ENCODE results near the gene HYAL3. TPM values are rescaled to one million over a fixed set of nuclear protein-coding genes. Genes with fewer than 3 reads are reported as not detected.

The HYAL3 gene
- total RNA-seq, 4 donors from 2014 or later = 2.4 to 8.8 (median 4.0) TPM

- peak overlapping the region; percentile 27 to 65 for H3K4me3 ChIP-seq
- TF ChIP-seq EP300 (IDR thresholded peaks at IDR 0.05) (no peak), POLR2A (IDR thresholded peaks at IDR 0.05) (no peak), CTCF (IDR thresholded peaks at IDR 0.05) (no peak), POLR2AphosphoS5 (IDR thresholded peaks at IDR 0.05) (no peak)
- peak overlapping the region; percentile 6 to 99 (median 92) for H3K27ac ChIP-seq
- WGBS, 2 donors (ENCODE audit: low coverage in 1 of 2) = 40 to 44% methylated on average over 1 to 5 of the region's 9 CpGs
- no peak for ATAC-seq
- H3K27me3 ChIP-seq = no peaks in the 10 kb centered on the region
- H3K36me3 ChIP-seq = no peaks in the 10 kb centered on the region
- H3K9me3 ChIP-seq = no peaks in the 10 kb centered on the region
- H3K4me1 ChIP-seq = peaks cover 0 to 70% (median 38%) of the 10 kb centered on the region in 3 donors
Measured at GRCh38 chr3:50340147-50340447, 40.9 kb upstream of the HYAL3 start.

GRCh38 chr3:50339485-50340146 is 40.4 kb upstream of the HYAL3 start:
- no peak for ATAC-seq
- 74 to 100% methylated on average over 4 to 6 of the region's 14 CpGs for WGBS, 2 donors (ENCODE audit: low coverage in 1 of 2)
- H3K36me3 ChIP-seq = peaks cover 0 to 3% of the 10 kb centered on the region in 2 donors
- TF ChIP-seq EP300 (IDR thresholded peaks at IDR 0.05) = no peak
- no peak for TF ChIP-seq POLR2AphosphoS5 (IDR thresholded peaks at IDR 0.05)
- no peak for TF ChIP-seq POLR2A (IDR thresholded peaks at IDR 0.05)
- no peak for TF ChIP-seq CTCF (IDR thresholded peaks at IDR 0.05)
- H3K4me3 ChIP-seq = peak overlapping the region in 1 of 2 donors; percentile 65
- H3K27ac ChIP-seq = peak overlapping the region in 3 of 4 donors; percentile 91 to 99 (median 94)
- H3K4me1 ChIP-seq = peaks cover 0 to 72% (median 43%) of the 10 kb centered on the region in 3 donors
- no peaks in the 10 kb centered on the region for H3K27me3 ChIP-seq
- no peaks in the 10 kb centered on the region for H3K9me3 ChIP-seq

GRCh38 chr3:50338965-50339364 is 39.8 kb upstream of the HYAL3 start:
- H3K27ac ChIP-seq = peak overlapping the region in 3 of 4 donors; percentile 94 to 99 (median 99)

GRCh38 chr3:50337175-50337861 is 38.1 kb upstream of the HYAL3 start:
- H3K4me1 ChIP-seq = peaks cover 0 to 95% (median 51%) of the 10 kb centered on the region in 3 donors
- H3K36me3 ChIP-seq = peaks cover 0 to 11% of the 10 kb centered on the region in 2 donors
- ATAC-seq = peak; percentile 91
- H3K4me3 ChIP-seq = peak overlapping the region; percentile 54 to 91
- peak; percentile 93 for TF ChIP-seq POLR2AphosphoS5 (IDR thresholded peaks at IDR 0.05)
- peak; percentile 66 to 73 for TF ChIP-seq POLR2A (IDR thresholded peaks at IDR 0.05)
- no peak for TF ChIP-seq EP300 (IDR thresholded peaks at IDR 0.05)
- TF ChIP-seq CTCF (IDR thresholded peaks at IDR 0.05) = no peak
- peak overlapping the region; percentile 81 to 99 (median 96) for H3K27ac ChIP-seq
- H3K27me3 ChIP-seq = no peaks in the 10 kb centered on the region
- no peaks in the 10 kb centered on the region for H3K9me3 ChIP-seq
- 0% methylated on average over 4 of the region's 79 CpGs; no CpG with 5 or more reads in 1 of the 2 donors for WGBS, 2 donors (ENCODE audit: low coverage in 1 of 2)

More at GRCh38 chr3:50338965-50339364, 39.8 kb upstream of the HYAL3 start:
- H3K27me3 ChIP-seq = no peaks in the 10 kb centered on the region
- H3K36me3 ChIP-seq = peaks cover 0 to 6% of the 10 kb centered on the region in 2 donors
- H3K4me1 ChIP-seq = peaks cover 0 to 78% (median 49%) of the 10 kb centered on the region in 3 donors
- 0 to 60% methylated on average over 1 to 5 of the region's 5 CpGs for WGBS, 2 donors (ENCODE audit: low coverage in 1 of 2)
- H3K9me3 ChIP-seq = no peaks in the 10 kb centered on the region
- peak overlapping the region in 1 of 2 donors; percentile 91 for H3K4me3 ChIP-seq
- TF ChIP-seq POLR2A (IDR thresholded peaks at IDR 0.05) (no peak), EP300 (IDR thresholded peaks at IDR 0.05) (no peak), CTCF (IDR thresholded peaks at IDR 0.05) (no peak), POLR2AphosphoS5 (IDR thresholded peaks at IDR 0.05) (no peak)
- ATAC-seq = no peak

Measured in gastroesophageal sphincter (tissue), 4 donors.